Neural cell (in vitro differentiated cells): ENCODE measurements around the gene MACROD1.

Experiments
- EP300 ChIP-seq: fragments of 450-650 bp; conservative IDR thresholded peaks from 2 replicates; pipeline ENCODE4 v1.6.1; 2014; ENCODE audit warnings: antibody characterized with exemption, mild to moderate bottlenecking, moderate library complexity; ENCODE audit not compliant: poor library complexity, severe bottlenecking
- EZH2 ChIP-seq: fragments of 200-600, 300-800 bp; shearing (Covaris generic), sonication (generic); IDR thresholded peaks from 2 replicates; pipeline ENCODE4 v1.6.1; 2014; ENCODE audit warnings: antibody characterized with exemption, low read length, borderline replicate concordance, mild to moderate bottlenecking; ENCODE audit not compliant: insufficient read depth, poor library complexity, severe bottlenecking
- MXI1 ChIP-seq: fragments of 450-650 bp; conservative IDR thresholded peaks from 2 replicates; pipeline ENCODE4 v1.6.1; 2014; ENCODE audit warnings: antibody characterized with exemption, mild to moderate bottlenecking; ENCODE audit not compliant: poor library complexity, severe bottlenecking
- POLR2AphosphoS5 ChIP-seq: IDR thresholded peaks from 2 replicates; pipeline ENCODE4 v1.6.1; 2012
- RAD21 ChIP-seq: fragments of 450-650 bp; conservative IDR thresholded peaks from 2 replicates; pipeline ENCODE4 v1.6.1; 2014; ENCODE audit warnings: antibody characterized with exemption, mild to moderate bottlenecking, moderate library complexity
- SMC3 ChIP-seq: fragments of 450-650 bp; conservative IDR thresholded peaks from 2 replicates; pipeline ENCODE4 v1.6.1; 2014; ENCODE audit warnings: antibody characterized with exemption, mild to moderate bottlenecking, moderate library complexity; ENCODE audit not compliant: poor library complexity
- TF ChIP-seq, protein P1 (sequence below): fragments of 450-650 bp; IDR thresholded peaks from 2 replicates; pipeline ENCODE4 v1.5.1; 2014; ENCODE audit warnings: antibody characterized with exemption, mild to moderate bottlenecking, moderate library complexity; ENCODE audit not compliant: poor library complexity, severe bottlenecking

DNA sequence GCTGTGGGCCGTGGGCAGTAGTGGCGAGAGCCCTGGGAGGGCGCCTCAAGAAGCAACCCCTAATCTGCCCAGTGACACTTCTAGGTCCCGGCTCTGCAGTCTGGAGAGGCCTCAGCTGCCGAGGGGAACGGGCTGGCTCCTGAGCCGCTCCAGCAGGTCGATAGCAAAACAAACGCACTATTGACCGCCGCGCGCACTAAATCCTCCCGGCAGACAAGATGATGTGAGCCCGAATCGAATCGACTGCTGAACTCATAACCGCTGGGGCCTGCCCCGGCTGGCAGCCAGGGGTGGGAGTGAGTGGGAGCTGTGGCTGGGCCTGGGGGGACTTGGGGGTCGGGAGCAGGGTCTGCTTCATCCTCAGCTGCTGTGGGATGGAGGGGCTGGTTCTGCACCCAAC is 94.1 kb downstream of the MACROD1 start:
- TF ChIP-seq, protein P1, sequence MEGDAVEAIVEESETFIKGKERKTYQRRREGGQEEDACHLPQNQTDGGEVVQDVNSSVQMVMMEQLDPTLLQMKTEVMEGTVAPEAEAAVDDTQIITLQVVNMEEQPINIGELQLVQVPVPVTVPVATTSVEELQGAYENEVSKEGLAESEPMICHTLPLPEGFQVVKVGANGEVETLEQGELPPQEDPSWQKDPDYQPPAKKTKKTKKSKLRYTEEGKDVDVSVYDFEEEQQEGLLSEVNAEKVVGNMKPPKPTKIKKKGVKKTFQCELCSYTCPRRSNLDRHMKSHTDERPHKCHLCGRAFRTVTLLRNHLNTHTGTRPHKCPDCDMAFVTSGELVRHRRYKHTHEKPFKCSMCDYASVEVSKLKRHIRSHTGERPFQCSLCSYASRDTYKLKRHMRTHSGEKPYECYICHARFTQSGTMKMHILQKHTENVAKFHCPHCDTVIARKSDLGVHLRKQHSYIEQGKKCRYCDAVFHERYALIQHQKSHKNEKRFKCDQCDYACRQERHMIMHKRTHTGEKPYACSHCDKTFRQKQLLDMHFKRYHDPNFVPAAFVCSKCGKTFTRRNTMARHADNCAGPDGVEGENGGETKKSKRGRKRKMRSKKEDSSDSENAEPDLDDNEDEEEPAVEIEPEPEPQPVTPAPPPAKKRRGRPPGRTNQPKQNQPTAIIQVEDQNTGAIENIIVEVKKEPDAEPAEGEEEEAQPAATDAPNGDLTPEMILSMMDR: no peak
- TF ChIP-seq EP300: no peak
- no peak for TF ChIP-seq EZH2
- no peak for TF ChIP-seq POLR2AphosphoS5
- no peak for TF ChIP-seq SMC3
- TF ChIP-seq RAD21: no peak
- no peak for TF ChIP-seq MXI1
